ENCODE measurements around the gene NAV1.

DNA sequence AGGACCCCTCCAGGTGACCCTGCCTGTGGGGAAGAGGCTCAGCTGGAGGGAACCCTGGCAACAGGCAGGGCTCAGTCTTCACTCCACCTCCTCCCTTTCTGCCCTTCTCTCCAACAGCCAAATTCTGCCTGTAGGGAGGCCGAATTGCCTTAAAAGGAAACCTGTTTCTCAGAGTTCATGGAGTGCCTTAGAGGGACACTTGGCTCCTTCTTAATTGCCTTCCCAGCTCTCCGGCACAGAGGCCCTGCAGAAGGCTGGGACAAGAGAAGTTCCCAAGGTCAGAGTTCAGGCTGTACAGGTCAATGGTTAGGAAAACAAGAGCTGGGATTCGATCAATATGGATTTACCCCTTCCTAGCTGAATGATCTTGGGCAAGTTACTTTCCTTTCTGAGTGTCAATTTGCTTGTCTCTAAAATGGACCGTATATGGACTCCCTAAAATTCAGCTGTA is 38.2 kb upstream of the NAV1 start:
- TF ChIP-seq POLR2A (IDR thresholded peaks at IDR 0.05; ENCODE audit: low read length), result no peak
- no peak for TF ChIP-seq GATA1 (IDR thresholded peaks at IDR 0.05; ENCODE audit: low read depth, low read length)
